ENCODE results near the gene THAP12. TPM values are rescaled to one million over a fixed set of nuclear protein-coding genes. Genes with fewer than 3 reads are reported as not detected.

The THAP12 gene
- total RNA-seq, 1 experiment from 2014 or later, result 44.1 TPM

DNA sequence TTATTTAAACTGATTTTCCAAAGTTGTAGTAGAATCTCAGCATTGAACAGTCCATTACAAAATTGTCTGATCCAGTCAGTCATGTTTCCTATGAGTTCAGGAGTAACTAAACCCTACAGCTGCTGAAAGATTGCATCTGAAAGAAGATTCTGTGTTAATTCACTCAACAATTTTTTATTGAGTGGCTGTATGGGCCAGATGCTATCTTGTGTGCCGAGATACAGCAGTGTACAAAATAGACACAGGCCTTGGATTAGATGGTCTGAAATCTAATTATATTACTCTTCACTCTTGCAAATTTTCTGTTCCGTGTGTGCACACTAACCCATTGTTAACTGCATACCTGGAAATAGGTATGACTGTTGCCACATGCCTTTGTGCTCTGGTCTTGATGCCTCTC, 7.5 kb upstream of the THAP12 start:
- Histone ChIP-seq H3K79me2 (ENCODE audit: insufficient read depth, low read length) (no peaks in the 10 kb centered on the region), H3K36me3 (ENCODE audit: control insufficient read depth in 1 of 2, insufficient read depth in 2 of 2, low read length in 2 of 2) (no peaks in the 10 kb centered on the region), H2AFZ (ENCODE audit: low read depth, low read length, poor library complexity, severe bottlenecking) (no peak overlapping the region), H3K9ac (ENCODE audit: low read length) (no peak overlapping the region), H3K27ac (ENCODE audit: low read depth, low read length) (no peak overlapping the region), H3K4me3 (replicated peaks in 1 of 2; ENCODE audit: low read depth in 1 of 2, low read length in 2 of 2) (no peak overlapping the region), H3K9me3 (ENCODE audit: control insufficient read depth in 1 of 2, insufficient read depth in 1 of 2, low read depth in 1 of 2, low read length in 2 of 2) (no peaks in the 10 kb centered on the region), H3K9me2 (ENCODE audit: insufficient read depth) (no peaks in the 10 kb centered on the region), H4K20me1 (ENCODE audit: insufficient read depth) (no peaks in the 10 kb centered on the region), H3K4me2 (ENCODE audit: low read length) (no peak overlapping the region), H3K4me1 (ENCODE audit: control insufficient read depth in 1 of 2, insufficient read depth in 2 of 2, low read length in 2 of 2) (no peaks in the 10 kb centered on the region), H3K27me3 (ENCODE audit: insufficient read depth, low read length) (no peaks in the 10 kb centered on the region)
- TF ChIP-seq, protein P1, sequence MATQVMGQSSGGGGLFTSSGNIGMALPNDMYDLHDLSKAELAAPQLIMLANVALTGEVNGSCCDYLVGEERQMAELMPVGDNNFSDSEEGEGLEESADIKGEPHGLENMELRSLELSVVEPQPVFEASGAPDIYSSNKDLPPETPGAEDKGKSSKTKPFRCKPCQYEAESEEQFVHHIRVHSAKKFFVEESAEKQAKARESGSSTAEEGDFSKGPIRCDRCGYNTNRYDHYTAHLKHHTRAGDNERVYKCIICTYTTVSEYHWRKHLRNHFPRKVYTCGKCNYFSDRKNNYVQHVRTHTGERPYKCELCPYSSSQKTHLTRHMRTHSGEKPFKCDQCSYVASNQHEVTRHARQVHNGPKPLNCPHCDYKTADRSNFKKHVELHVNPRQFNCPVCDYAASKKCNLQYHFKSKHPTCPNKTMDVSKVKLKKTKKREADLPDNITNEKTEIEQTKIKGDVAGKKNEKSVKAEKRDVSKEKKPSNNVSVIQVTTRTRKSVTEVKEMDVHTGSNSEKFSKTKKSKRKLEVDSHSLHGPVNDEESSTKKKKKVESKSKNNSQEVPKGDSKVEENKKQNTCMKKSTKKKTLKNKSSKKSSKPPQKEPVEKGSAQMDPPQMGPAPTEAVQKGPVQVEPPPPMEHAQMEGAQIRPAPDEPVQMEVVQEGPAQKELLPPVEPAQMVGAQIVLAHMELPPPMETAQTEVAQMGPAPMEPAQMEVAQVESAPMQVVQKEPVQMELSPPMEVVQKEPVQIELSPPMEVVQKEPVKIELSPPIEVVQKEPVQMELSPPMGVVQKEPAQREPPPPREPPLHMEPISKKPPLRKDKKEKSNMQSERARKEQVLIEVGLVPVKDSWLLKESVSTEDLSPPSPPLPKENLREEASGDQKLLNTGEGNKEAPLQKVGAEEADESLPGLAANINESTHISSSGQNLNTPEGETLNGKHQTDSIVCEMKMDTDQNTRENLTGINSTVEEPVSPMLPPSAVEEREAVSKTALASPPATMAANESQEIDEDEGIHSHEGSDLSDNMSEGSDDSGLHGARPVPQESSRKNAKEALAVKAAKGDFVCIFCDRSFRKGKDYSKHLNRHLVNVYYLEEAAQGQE (IDR thresholded peaks at IDR 0.05; ENCODE audit: low read depth), result no peak
- TF ChIP-seq EZH2 (IDR thresholded peaks at IDR 0.05) (no peak), YY1 (IDR thresholded peaks at IDR 0.05; ENCODE audit: extremely low read depth, insufficient replicate concordance, low read depth, low read length) (no peak), CEBPB (IDR thresholded peaks at IDR 0.05; ENCODE audit: low read depth) (no peak), POLR2AphosphoS5 (IDR thresholded peaks at IDR 0.05; ENCODE audit: low read depth, low read length) (no peak), TCF7L2 (IDR thresholded peaks at IDR 0.05; ENCODE audit: borderline replicate concordance, extremely low read depth, insufficient read depth, insufficient read length) (no peak), CBX3 (IDR thresholded peaks at IDR 0.05; ENCODE audit: low read depth) (no peak), SRF (IDR thresholded peaks at IDR 0.05; ENCODE audit: low read depth) (no peak), ZNF274 (IDR thresholded peaks at IDR 0.05; ENCODE audit: low read depth, low read length) (no peak), ZBTB33 (IDR thresholded peaks at IDR 0.05; ENCODE audit: extremely low read depth, insufficient replicate concordance, low read length) (no peak)
- TF ChIP-seq, protein P2, sequence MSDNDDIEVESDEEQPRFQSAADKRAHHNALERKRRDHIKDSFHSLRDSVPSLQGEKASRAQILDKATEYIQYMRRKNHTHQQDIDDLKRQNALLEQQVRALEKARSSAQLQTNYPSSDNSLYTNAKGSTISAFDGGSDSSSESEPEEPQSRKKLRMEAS (IDR thresholded peaks at IDR 0.05), result no peak
- RAD21 ChIA-PET (ENCODE audit: low non-redundant PET in 1 of 2, low total read pairs in 2 of 2, uncharacterized antibody in 2 of 2, unreplicated experiment in 2 of 2), result interaction anchor here in 1 of 2 experiments (0.6 kb wide), 1 partner anchor 1937 kb away, joined by 3 read pairs; no protein-coding TSS in a partner anchor
- POLR2A ChIA-PET, result no interaction called here
- intact Hi-C loops (cut with micrococcal nuclease), result no loop called here
- CTCF ChIA-PET, result no interaction called here
- no peak for DNase-seq (ENCODE audit: low read depth, low spot score)
- no TSS peak for BruUV-seq (replicated peaks)
- ATAC-seq, result no peak
